Small intestine (tissue), 7 donors: Measurements from ENCODE around the gene HDGFL2. TPM values are rescaled to one million over a fixed set of nuclear protein-coding genes. Genes with fewer than 3 reads are reported as not detected.
A peak's percentile ranks its signal among the peaks of the same experiment; 100 is the strongest.

Source experiments
- DNase-seq, 2 donors: peaks; one replicate each; pipeline versions ENCODE4 v3.0.0 to v3.0.0-alpha.2; 2013
- FAIRE-seq: peaks from 2 replicates; lab custom pipeline; 2012; peaks lifted over from hg19 to GRCh38; lab: Jason Lieb, UNC
- H3K27ac ChIP-seq, 3 donors: one replicate each; pipeline ENCODE4 v1.5.1; 2013; ENCODE audit warnings: low read length in 2 of 3, mild to moderate bottlenecking in 2 of 3, control low read depth in 1 of 3, inconsistent platforms in 1 of 3, low read depth in 1 of 3, moderate library complexity in 1 of 3
- H3K27me3 ChIP-seq, 3 donors: one replicate each; pipeline ENCODE4 v1.6.1; 2013; ENCODE audit warnings: low read length in 3 of 3, inconsistent platforms in 1 of 3; ENCODE audit not compliant: control insufficient read depth in 3 of 3, insufficient read depth in 3 of 3
- H3K36me3 ChIP-seq, 3 donors: one replicate each; pipeline ENCODE4 v1.6.1; 2013; ENCODE audit warnings: low read length in 3 of 3, inconsistent platforms in 1 of 3, low read depth in 1 of 3, mild to moderate bottlenecking in 1 of 3, moderate library complexity in 1 of 3; ENCODE audit not compliant: control insufficient read depth in 3 of 3, insufficient read depth in 2 of 3
- H3K4me1 ChIP-seq, 3 donors: one replicate each; pipeline ENCODE4 v1.6.1; 2013; ENCODE audit warnings: low read length in 2 of 3, inconsistent platforms in 1 of 3, low read depth in 1 of 3, mild to moderate bottlenecking in 1 of 3, moderate library complexity in 1 of 3; ENCODE audit not compliant: control insufficient read depth in 3 of 3, insufficient read depth in 2 of 3
- H3K4me3 ChIP-seq, 3 donors: one replicate each; pipeline ENCODE4 v1.5.1; 2013; ENCODE audit warnings: low read length in 3 of 3, control low read depth in 1 of 3, inconsistent platforms in 1 of 3, low read depth in 1 of 3, mild to moderate bottlenecking in 1 of 3, moderate library complexity in 1 of 3
- H3K9me3 ChIP-seq, 2 donors: one replicate each; pipeline ENCODE4 v1.6.1; 2013; ENCODE audit warnings: low read depth in 1 of 2, low read length in 1 of 2; ENCODE audit not compliant: control insufficient read depth in 2 of 2, insufficient read depth in 1 of 2
- WGBS, 3 donors: extraction: QIAGEN DNeasy Blood & Tissue Kit; methylation state at CpG; one replicate each; pipeline ENCODE4 v1.1.7; 2013; 5-methylcytosine and 5-hydroxymethylcytosine counted together
- polyA plus RNA-seq, 4 donors: library from polyadenylated mRNA; stranded (reverse) in 3 of 4; unstranded in 1 of 4; fragments of 200-250 nt in 3 of 4; fragments of 120-200 nt in 1 of 4; gene quantifications; one replicate each; pipeline versions ENCODE4 v1.2.1 to v1.2.3, GENCODE V29; 2013
- donor health status: healthy with polysubstance abuse.
- donor health status: control.
- donor health status: control.
- donor health status: Bipolar disorder and iron deficiency.
- donor health status: healthy.

Gene HDGFL2
- polyA plus RNA-seq, 4 donors: 18.4 to 40.2 (median 28.5) TPM

DNA sequence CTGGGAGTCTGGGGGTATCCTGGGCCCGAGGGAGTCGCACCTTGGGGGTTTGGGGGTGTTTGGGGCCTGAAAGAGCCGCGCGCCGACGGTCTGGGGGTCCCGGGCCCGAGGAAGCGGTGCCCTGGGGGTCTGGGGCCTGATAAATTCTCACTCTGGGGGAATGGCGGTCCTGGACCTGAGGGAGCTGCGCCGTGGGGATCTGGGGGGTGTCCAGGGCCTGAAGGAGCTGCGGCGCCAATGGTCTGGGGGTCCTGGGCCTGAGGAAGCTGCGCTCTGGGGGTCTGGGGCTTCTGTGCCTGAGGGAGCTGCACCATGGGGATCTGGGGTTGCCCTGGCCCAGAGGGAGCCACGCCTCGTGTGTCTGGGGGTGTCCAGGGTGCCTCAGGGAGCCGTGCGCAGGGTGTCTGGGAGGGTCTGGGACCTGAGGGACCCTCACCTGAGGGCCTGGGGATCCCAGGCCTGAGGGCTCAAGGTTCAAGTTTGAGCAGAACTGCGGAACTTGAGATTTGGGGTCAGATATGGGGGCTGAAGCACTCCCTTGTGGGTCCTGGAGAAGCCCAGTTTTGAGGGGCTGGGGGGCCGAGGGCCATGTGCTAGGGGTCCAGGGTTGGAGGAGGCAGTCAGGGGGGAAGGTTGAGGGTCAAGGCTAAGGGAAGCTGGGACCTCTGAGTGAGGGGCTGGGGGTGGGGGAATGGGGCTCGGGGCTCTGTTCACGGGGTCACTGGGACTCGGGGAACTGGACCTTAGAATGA is 1.1 kb downstream of the HDGFL2 start:
- Histone ChIP-seq H3K27ac (no peak overlapping the region), H3K36me3 (peaks cover 7 to 24% (median 8%) of the 10 kb centered on the region in 3 donors), H3K9me3 (no peaks in the 10 kb centered on the region), H3K27me3 (no peaks in the 10 kb centered on the region), H3K4me1 (peaks cover 0 to 15% (median 6%) of the 10 kb centered on the region in 3 donors), H3K4me3 (peak overlapping the region; percentile 84 to 94 (median 85))
- WGBS, 3 donors: 21 to 36% (median 22%) methylated on average over 14 to 25 of the region's 25 CpGs
- FAIRE-seq (no peak), DNase-seq (no peak)

DNA sequence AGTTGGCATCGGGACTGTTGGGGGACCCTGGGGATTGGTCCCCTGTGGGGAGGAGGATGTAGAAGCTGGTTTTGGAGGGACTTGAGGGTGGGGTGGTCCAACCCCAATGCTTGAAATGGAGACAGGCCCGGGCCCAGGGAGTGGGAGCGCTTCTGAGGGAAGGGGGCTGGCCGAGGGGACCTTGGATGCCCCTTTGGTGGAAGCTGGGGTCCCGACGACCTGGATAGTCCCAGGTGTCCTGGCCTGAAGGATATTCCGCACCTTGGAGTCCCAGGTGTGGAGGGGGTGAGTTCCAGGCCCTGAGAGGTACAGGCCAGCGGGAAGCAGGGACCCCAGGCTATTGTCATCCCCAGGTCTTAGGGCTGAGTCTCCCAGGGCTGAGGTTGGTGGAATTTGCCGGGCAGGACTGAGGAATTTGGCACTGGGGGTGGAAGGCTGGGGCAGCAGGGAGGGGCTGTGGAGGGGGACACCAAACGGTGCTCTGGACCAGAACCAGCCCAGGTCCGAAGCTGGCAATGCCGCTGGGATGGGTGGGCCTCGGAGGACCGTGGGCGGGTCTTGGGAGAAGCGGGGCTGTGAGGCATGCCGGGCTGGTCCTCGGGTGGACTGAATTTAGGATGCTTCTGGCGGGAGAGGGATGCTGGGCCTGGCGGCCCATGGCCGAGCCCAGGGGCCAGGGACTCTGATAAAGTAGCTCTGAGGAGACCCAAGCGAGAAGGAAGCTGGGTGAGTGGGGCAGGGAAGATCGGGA is 1.8 kb downstream of the HDGFL2 start:
- FAIRE-seq (no peak), DNase-seq (no peak)
- WGBS, 3 donors: 30 to 71% (median 67%) methylated on average over 23 of the region's 23 CpGs
- Histone ChIP-seq H3K4me3 (peak overlapping the region in 1 of 3 donors; percentile 43), H3K27me3 (no peaks in the 10 kb centered on the region), H3K4me1 (peaks cover 0 to 15% (median 6%) of the 10 kb centered on the region in 3 donors), H3K27ac (no peak overlapping the region), H3K9me3 (no peaks in the 10 kb centered on the region), H3K36me3 (peaks cover 7 to 31% (median 8%) of the 10 kb centered on the region in 3 donors)

DNA sequence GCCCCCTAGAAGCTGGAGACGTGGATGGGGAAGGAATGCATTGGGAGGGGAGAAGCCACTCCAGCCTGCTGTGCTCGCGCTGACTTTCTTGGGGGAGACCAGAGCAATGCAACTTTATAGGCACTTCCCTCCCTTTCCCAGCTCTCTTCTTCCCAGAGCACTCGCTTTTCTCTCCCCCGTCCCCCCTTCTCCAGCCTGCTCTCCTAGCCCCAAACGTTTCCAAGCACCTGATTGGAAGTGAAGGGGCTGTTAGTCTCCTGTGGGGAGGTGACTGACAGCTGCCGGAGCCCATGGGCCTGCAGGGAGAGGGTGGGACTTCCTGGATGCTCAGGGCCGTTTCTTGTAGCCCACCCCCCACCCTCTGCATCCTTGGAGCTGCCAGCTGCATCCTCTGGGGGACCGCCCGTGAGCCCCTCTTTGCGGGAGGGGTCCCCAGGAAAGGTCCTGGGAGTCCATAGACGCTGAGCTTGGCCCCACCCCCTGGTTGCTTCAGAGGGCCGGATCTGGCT is 2.5 kb downstream of the HDGFL2 start:
- Histone ChIP-seq H3K4me3 (peak overlapping the region in 1 of 3 donors; percentile 43), H3K4me1 (peaks cover 0 to 15% (median 6%) of the 10 kb centered on the region in 3 donors), H3K36me3 (peaks cover 7 to 37% (median 8%) of the 10 kb centered on the region in 3 donors), H3K27me3 (no peaks in the 10 kb centered on the region), H3K9me3 (no peaks in the 10 kb centered on the region), H3K27ac (no peak overlapping the region)
- DNase-seq: peak in 1 of 2 donors; percentile 53
- no peak for FAIRE-seq
- 23 to 69% (median 68%) methylated on average over 13 of the region's 13 CpGs for WGBS, 3 donors

DNA sequence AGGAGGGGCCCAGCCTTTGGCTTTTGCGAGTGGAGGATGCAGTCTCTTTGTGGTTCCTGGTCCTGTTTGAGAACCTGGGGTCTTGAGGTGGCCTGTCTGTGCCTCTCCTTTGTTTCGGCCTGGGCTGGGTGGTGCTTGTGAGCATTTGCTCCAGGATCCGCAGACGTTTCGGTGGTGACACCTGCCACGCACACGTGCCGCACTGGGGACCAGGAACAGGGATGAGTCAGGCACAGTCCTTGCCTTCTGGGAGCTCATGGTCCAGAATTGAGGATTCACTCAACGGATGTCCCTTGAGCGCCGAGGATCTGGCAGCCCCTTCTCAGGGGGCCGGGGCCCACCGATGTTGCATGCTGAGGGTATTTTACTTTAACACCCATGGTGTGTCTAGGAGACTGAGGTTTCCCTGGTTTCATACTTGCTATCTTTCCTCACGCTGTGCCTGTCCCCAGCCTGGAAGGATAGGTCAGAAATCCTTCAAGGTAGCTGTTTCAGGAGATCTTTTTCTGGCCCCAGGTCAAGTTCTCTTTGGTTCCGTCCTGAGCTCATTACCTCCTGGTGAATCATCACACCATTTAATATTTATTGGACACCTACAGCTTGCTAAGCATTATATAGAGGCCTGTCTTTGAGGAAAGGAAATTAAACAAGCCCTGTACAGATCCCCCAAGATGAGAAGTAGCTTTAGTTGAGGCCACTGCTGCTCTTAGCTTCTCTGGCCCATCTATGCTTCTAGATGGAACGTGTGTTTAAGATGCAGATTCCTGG is 5.1 kb downstream of the HDGFL2 start:
- no peaks in the 10 kb centered on the region for H3K9me3 ChIP-seq
- no peak for DNase-seq
- peaks cover 0 to 15% (median 6%) of the 10 kb centered on the region in 3 donors for H3K4me1 ChIP-seq
- no peak overlapping the region for H3K27ac ChIP-seq
- H3K27me3 ChIP-seq: no peaks in the 10 kb centered on the region
- H3K4me3 ChIP-seq: no peak overlapping the region
- H3K36me3 ChIP-seq: peaks cover 7 to 56% (median 8%) of the 10 kb centered on the region in 3 donors
- no peak for FAIRE-seq
- 86 to 87% (median 86%) methylated on average over 16 of the region's 16 CpGs for WGBS, 3 donors

DNA sequence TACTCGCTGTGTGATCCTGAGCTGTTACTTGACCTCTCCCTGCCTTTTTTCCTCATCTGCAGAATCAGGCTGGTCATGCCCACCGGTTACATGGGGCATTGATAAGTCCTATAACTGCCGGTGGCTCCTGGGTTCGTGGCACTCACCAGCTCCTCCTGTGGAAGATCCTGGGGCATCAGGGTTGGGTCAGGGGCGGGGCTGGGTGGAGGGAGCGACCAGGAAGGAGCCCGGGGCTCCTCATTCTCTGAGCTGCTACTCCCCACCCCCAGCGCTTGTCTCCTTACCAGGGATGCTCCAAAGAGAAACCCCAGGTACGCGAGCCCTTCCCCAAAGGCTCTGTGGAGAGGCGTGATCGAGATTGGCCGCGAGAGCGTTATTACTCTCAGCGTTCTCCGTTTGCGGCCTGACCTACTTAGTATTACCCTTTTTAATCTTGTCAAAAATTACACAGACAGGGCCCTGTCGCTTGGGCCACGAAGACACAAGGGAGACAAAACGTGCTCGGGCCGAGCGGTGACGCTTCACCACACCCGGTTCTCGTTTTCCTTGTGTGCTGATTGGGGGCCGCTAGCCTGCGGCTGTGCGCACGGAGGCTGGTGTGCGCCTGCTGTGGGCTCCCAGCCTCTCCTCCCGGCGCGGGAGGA is 10.7 kb downstream of the HDGFL2 start:
- 92 to 94% (median 93%) methylated on average over 34 to 35 of the region's 35 CpGs for WGBS, 3 donors
- Histone ChIP-seq H3K27ac (no peak overlapping the region), H3K36me3 (peaks cover 0 to 62% (median 2%) of the 10 kb centered on the region in 3 donors), H3K4me1 (no peaks in the 10 kb centered on the region), H3K9me3 (no peaks in the 10 kb centered on the region), H3K27me3 (no peaks in the 10 kb centered on the region), H3K4me3 (no peak overlapping the region)
- FAIRE-seq (no peak), DNase-seq (no peak)

DNA sequence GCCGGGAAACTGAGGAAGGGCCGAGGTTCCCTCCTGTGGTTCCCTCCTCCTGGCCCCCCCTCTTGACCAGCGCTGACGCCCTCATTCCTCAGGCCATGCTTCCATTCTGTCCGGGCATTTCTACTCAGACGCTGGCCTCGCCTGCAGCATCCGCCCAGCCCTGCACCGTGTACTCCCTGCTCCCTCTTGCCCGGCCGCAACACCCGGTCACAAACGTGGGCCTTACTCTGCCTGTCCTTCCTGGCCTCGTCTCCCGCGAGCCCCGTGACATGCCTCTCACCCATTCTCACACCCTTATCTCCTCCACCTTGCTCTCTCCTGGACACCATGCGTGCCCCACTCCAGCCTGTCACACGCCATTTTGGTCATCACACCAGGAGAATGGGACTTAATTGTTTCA is 11.3 kb downstream of the HDGFL2 start:
- DNase-seq: no peak
- Histone ChIP-seq H3K4me1 (no peaks in the 10 kb centered on the region), H3K4me3 (no peak overlapping the region), H3K27ac (no peak overlapping the region), H3K9me3 (no peaks in the 10 kb centered on the region), H3K27me3 (no peaks in the 10 kb centered on the region), H3K36me3 (peaks cover 2 to 63% (median 2%) of the 10 kb centered on the region in 3 donors)
- 93 to 96% (median 94%) methylated on average over 17 to 19 of the region's 19 CpGs for WGBS, 3 donors
- FAIRE-seq: no peak

DNA sequence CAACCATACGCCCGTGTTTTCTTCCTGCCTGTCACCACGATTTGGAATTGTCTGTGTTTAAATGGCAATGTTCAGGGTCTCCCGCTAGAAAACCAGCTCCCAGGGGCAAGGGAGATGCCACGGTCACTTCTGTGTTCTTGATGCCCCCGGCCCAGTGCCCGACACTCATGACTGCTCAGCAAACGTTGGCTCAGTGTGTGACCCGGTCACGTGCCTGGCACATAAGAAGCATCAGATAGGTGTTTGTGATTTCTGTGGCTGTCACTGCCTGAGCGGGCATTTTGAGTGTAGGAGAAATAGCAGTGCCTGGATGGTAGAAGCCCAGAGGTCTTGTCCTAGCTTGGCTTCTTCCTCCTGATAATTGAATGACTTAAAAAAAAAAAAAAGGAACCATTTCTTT is 15.5 kb downstream of the HDGFL2 start:
- DNase-seq: no peak
- peaks cover 2 to 67% (median 6%) of the 10 kb centered on the region in 3 donors for H3K36me3 ChIP-seq
- no peaks in the 10 kb centered on the region for H3K27me3 ChIP-seq
- no peak overlapping the region for H3K4me3 ChIP-seq
- 88 to 91% (median 91%) methylated on average over 11 of the region's 11 CpGs for WGBS, 3 donors
- H3K27ac ChIP-seq: no peak overlapping the region
- no peak for FAIRE-seq
- H3K9me3 ChIP-seq: no peaks in the 10 kb centered on the region
- no peaks in the 10 kb centered on the region for H3K4me1 ChIP-seq
